ENCODE data around the gene GPRC5D. TPM values are rescaled to one million over a fixed set of nuclear protein-coding genes. Genes with fewer than 3 reads are reported as not detected.

The GPRC5D gene
- total RNA-seq, 1 experiment from 2014 or later: 0.33 TPM

DNA sequence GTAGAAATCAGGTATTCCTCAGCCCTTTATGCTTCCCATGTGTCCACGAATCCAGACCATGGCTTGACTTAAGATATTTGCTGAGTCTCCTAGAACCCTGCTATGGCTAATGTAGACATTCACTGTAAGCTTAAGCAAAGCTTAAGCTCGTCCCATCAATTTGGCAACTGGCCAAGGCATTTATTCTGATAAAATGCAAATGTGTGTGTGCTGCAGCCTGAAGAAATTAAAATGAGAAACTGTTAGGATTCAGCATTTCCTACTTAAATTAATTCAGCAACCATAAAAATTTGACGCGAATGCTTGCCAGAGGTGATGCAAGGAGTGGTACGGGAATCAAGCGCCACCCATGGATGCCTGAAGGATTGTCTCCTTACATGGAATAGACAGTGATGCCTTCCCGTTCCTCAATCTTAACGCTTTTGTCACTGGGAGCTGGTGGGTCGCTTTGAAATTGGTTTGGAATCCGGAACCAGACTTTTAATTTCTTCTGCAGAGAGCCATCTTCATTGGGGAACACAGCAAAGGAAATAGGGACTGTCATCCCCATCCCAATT, 34.9 kb upstream of the GPRC5D start:
- TF ChIP-seq, protein P1, sequence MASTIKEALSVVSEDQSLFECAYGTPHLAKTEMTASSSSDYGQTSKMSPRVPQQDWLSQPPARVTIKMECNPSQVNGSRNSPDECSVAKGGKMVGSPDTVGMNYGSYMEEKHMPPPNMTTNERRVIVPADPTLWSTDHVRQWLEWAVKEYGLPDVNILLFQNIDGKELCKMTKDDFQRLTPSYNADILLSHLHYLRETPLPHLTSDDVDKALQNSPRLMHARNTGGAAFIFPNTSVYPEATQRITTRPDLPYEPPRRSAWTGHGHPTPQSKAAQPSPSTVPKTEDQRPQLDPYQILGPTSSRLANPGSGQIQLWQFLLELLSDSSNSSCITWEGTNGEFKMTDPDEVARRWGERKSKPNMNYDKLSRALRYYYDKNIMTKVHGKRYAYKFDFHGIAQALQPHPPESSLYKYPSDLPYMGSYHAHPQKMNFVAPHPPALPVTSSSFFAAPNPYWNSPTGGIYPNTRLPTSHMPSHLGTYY (CRISPR knock-in tag; IDR thresholded peaks at IDR 0.05): no peak
- TF ChIP-seq ZNF232 (CRISPR knock-in tag; IDR thresholded peaks at IDR 0.05) (no peak), RELA (CRISPR knock-in tag; IDR thresholded peaks at IDR 0.05; ENCODE audit: borderline replicate concordance) (no peak), NFYB (CRISPR knock-in tag; conservative IDR thresholded peaks at IDR 0.05; ENCODE audit: low read depth) (no peak), MXD4 (CRISPR knock-in tag; IDR thresholded peaks at IDR 0.05; ENCODE audit: borderline replicate concordance) (no peak), KAT7 (CRISPR knock-in tag; IDR thresholded peaks at IDR 0.05; ENCODE audit: borderline replicate concordance) (no peak), SP1 (CRISPR knock-in tag; conservative IDR thresholded peaks at IDR 0.05) (no peak), ZBTB21 (CRISPR knock-in tag; IDR thresholded peaks at IDR 0.05; ENCODE audit: borderline replicate concordance) (no peak), TCF7 (CRISPR knock-in tag; IDR thresholded peaks at IDR 0.05; ENCODE audit: low read depth) (no peak), ZNF512 (CRISPR knock-in tag; IDR thresholded peaks at IDR 0.05; ENCODE audit: borderline replicate concordance) (no peak)
- TF ChIP-seq, protein P2, sequence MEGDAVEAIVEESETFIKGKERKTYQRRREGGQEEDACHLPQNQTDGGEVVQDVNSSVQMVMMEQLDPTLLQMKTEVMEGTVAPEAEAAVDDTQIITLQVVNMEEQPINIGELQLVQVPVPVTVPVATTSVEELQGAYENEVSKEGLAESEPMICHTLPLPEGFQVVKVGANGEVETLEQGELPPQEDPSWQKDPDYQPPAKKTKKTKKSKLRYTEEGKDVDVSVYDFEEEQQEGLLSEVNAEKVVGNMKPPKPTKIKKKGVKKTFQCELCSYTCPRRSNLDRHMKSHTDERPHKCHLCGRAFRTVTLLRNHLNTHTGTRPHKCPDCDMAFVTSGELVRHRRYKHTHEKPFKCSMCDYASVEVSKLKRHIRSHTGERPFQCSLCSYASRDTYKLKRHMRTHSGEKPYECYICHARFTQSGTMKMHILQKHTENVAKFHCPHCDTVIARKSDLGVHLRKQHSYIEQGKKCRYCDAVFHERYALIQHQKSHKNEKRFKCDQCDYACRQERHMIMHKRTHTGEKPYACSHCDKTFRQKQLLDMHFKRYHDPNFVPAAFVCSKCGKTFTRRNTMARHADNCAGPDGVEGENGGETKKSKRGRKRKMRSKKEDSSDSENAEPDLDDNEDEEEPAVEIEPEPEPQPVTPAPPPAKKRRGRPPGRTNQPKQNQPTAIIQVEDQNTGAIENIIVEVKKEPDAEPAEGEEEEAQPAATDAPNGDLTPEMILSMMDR (IDR thresholded peaks at IDR 0.05): no peak
- TF ChIP-seq, protein P3, sequence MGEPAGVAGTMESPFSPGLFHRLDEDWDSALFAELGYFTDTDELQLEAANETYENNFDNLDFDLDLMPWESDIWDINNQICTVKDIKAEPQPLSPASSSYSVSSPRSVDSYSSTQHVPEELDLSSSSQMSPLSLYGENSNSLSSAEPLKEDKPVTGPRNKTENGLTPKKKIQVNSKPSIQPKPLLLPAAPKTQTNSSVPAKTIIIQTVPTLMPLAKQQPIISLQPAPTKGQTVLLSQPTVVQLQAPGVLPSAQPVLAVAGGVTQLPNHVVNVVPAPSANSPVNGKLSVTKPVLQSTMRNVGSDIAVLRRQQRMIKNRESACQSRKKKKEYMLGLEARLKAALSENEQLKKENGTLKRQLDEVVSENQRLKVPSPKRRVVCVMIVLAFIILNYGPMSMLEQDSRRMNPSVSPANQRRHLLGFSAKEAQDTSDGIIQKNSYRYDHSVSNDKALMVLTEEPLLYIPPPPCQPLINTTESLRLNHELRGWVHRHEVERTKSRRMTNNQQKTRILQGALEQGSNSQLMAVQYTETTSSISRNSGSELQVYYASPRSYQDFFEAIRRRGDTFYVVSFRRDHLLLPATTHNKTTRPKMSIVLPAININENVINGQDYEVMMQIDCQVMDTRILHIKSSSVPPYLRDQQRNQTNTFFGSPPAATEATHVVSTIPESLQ (CRISPR knock-in tag; IDR thresholded peaks at IDR 0.05): no peak
- Mint-ChIP-seq H3K9me3 (no peaks in the 10 kb centered on the region), H3K27me3 (ENCODE audit: low read depth) (no peaks in the 10 kb centered on the region), H3K4me1 (peaks cover 40% of the 10 kb centered on the region), H3K36me3 (peaks cover 39% of the 10 kb centered on the region), H3K27ac (no peak overlapping the region), H3K4me3 (no peak overlapping the region)
- ChIA-PET POLR2A (no interaction called here), CTCF (interaction anchor here (0.8 to 2.1 kb wide), 27 partner anchors 8 to 269 kb away, joined by 3 to 39 read pairs (median 5); partner anchors contain the start of genes EMP1, FAM234B and GPRC5A)
- ATAC-seq (no peak), DNase-seq (ENCODE audit: low spot score) (no peak)

GRCh38 chr12:12985817-12986408, 33.9 kb upstream of the GPRC5D start:
- DNase-seq (ENCODE audit: low spot score) (peak; percentile 76), ATAC-seq (peak; percentile 100)
- peaks cover 30% of the 10 kb centered on the region for H3K4me1 Mint-ChIP-seq
- TF ChIP-seq, protein P2 (IDR thresholded peaks at IDR 0.05): peak; percentile 69
- TF ChIP-seq SP1 (CRISPR knock-in tag; conservative IDR thresholded peaks at IDR 0.05): 0 out of 2 replicates have a peak, but pooled peaks have one; percentile 33
- TF ChIP-seq, protein P4, sequence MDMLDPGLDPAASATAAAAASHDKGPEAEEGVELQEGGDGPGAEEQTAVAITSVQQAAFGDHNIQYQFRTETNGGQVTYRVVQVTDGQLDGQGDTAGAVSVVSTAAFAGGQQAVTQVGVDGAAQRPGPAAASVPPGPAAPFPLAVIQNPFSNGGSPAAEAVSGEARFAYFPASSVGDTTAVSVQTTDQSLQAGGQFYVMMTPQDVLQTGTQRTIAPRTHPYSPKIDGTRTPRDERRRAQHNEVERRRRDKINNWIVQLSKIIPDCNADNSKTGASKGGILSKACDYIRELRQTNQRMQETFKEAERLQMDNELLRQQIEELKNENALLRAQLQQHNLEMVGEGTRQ (CRISPR knock-in tag; IDR thresholded peaks at IDR 0.05): peak; percentile 11; the same call in 1 of the 2 replicates
- TF ChIP-seq, protein P5, sequence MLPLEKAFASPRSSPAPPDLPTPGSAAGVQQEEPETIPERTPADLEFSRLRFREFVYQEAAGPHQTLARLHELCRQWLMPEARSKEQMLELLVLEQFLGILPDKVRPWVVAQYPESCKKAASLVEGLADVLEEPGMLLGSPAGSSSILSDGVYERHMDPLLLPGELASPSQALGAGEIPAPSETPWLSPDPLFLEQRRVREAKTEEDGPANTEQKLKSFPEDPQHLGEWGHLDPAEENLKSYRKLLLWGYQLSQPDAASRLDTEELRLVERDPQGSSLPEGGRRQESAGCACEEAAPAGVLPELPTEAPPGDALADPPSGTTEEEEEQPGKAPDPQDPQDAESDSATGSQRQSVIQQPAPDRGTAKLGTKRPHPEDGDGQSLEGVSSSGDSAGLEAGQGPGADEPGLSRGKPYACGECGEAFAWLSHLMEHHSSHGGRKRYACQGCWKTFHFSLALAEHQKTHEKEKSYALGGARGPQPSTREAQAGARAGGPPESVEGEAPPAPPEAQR (CRISPR knock-in tag; IDR thresholded peaks at IDR 0.05): no peak
- ChIA-PET POLR2A (interaction anchor here (1.0 kb wide), 1 partner anchor 226 kb away, joined by 3 read pairs; no protein-coding TSS in a partner anchor), CTCF (interaction anchor here (0.6 to 2.1 kb wide), 50 partner anchors 9 to 497 kb away, joined by 3 to 39 read pairs (median 5); partner anchors contain the start of genes EMP1, FAM234B and GPRC5A)
- H3K36me3 Mint-ChIP-seq: peaks cover 39% of the 10 kb centered on the region
- H3K27ac Mint-ChIP-seq: peak overlapping the region; percentile 78
- H3K4me3 Mint-ChIP-seq: no peak overlapping the region
- no peaks in the 10 kb centered on the region for H3K27me3 Mint-ChIP-seq (ENCODE audit: low read depth)
- no peaks in the 10 kb centered on the region for H3K9me3 Mint-ChIP-seq

Data from WTC11 (cell line).